H9 (cell line): ENCODE measurements around the gene PDIA2. TPM values are rescaled to one million over a fixed set of nuclear protein-coding genes. Genes with fewer than 3 reads are reported as not detected.
A peak's percentile ranks its signal among the peaks of the same experiment; 100 is the strongest.

Experiments
- DNase-seq: peaks from one replicate; pipeline ENCODE4 v3.0.0-alpha.2; 2017
- H2AFZ ChIP-seq: one replicate; pipeline ENCODE4 v1.6.1; 2013; ENCODE audit warnings: mild to moderate bottlenecking, low read length, control low read depth, moderate library complexity
- H2AK5ac ChIP-seq: 2 replicates; pipeline ENCODE4 v1.6.1; 2013; ENCODE audit warnings: low read length, control low read depth, mixed read lengths; ENCODE audit not compliant: insufficient read length
- H2BK120ac ChIP-seq: one replicate; pipeline ENCODE4 v1.6.1; 2013; ENCODE audit warnings: low read depth, mild to moderate bottlenecking, low read length, control low read depth, inconsistent platforms; ENCODE audit not compliant: poor library complexity, severe bottlenecking
- H2BK12ac ChIP-seq: 2 replicates; pipeline ENCODE4 v1.6.1; 2013; ENCODE audit warnings: low read length, control low read depth, mixed read lengths, low read depth; ENCODE audit not compliant: insufficient read length
- H2BK15ac ChIP-seq: 2 replicates; pipeline ENCODE4 v1.6.1; 2013; ENCODE audit warnings: low read depth, low read length, control low read depth
- H2BK20ac ChIP-seq: one replicate; pipeline ENCODE4 v1.6.1; 2013; ENCODE audit warnings: low read depth, mild to moderate bottlenecking, low read length, control low read depth, inconsistent platforms; ENCODE audit not compliant: poor library complexity, severe bottlenecking
- H2BK5ac ChIP-seq: 2 replicates; pipeline ENCODE4 v1.6.1; 2013; ENCODE audit warnings: low read length, control low read depth, mixed read lengths; ENCODE audit not compliant: insufficient read length
- H3K14ac ChIP-seq: 2 replicates; pipeline ENCODE4 v1.6.1; 2013; ENCODE audit warnings: low read length, control low read depth; ENCODE audit not compliant: insufficient read depth
- H3K18ac ChIP-seq: 2 replicates; pipeline ENCODE4 v1.6.1; 2013; ENCODE audit warnings: low read depth, mild to moderate bottlenecking, mixed read lengths, low read length, control low read depth; ENCODE audit not compliant: insufficient read length
- H3K23ac ChIP-seq: 2 replicates; pipeline ENCODE4 v1.6.1; 2013; ENCODE audit warnings: low read length, control low read depth, mixed read lengths, low read depth; ENCODE audit not compliant: insufficient read length
- H3K23me2 ChIP-seq: 2 replicates; pipeline ENCODE4 v1.6.1; 2013; ENCODE audit warnings: low read depth, mild to moderate bottlenecking, mixed read lengths, low read length, control low read depth; ENCODE audit not compliant: insufficient read length, poor library complexity, severe bottlenecking
- H3K27ac ChIP-seq: 2 replicates; pipeline ENCODE4 v1.5.1; 2013; ENCODE audit warnings: low read length, control low read depth, mixed read lengths, low read depth; ENCODE audit not compliant: insufficient read length
- H3K27me3 ChIP-seq: 2 replicates; pipeline ENCODE4 v1.6.1; 2013; ENCODE audit warnings: low read length, control low read depth, inconsistent platforms; ENCODE audit not compliant: insufficient read depth
- H3K4ac ChIP-seq: 2 replicates; pipeline ENCODE4 v1.6.1; 2013; ENCODE audit warnings: low read depth, mild to moderate bottlenecking, control low read depth, inconsistent platforms, low read length, moderate library complexity
- H3K4me1 ChIP-seq: 2 replicates; pipeline ENCODE4 v1.6.1; 2013; ENCODE audit warnings: low read length, control low read depth, inconsistent platforms; ENCODE audit not compliant: insufficient read depth
- H3K4me2 ChIP-seq: 2 replicates; pipeline ENCODE4 v1.6.1; 2013; ENCODE audit warnings: low read length, control low read depth, mixed read lengths; ENCODE audit not compliant: insufficient read length, insufficient read depth
- H3K56ac ChIP-seq: 2 replicates; pipeline ENCODE4 v1.6.1; 2013; ENCODE audit warnings: low read depth, mild to moderate bottlenecking, mixed read lengths, low read length, control low read depth; ENCODE audit not compliant: insufficient read length
- H3K79me1 ChIP-seq: 2 replicates; pipeline ENCODE4 v1.6.1; 2013; ENCODE audit warnings: low read depth, mild to moderate bottlenecking, moderate library complexity, low read length, control low read depth, inconsistent platforms; ENCODE audit not compliant: insufficient read depth, poor library complexity, severe bottlenecking
- H3K79me2 ChIP-seq: 2 replicates; pipeline ENCODE4 v1.6.1; 2013; ENCODE audit warnings: low read length, control low read depth, inconsistent platforms; ENCODE audit not compliant: insufficient read depth
- H3K9ac ChIP-seq: 2 replicates; pipeline ENCODE4 v1.6.1; 2013; ENCODE audit warnings: low read length, control low read depth, mixed read lengths; ENCODE audit not compliant: insufficient read length; ENCODE audit errors: extremely low read depth
- H3K9me3 ChIP-seq: one replicate; pipeline ENCODE4 v1.6.1; 2013; ENCODE audit warnings: low read depth, low read length, inconsistent platforms; ENCODE audit not compliant: control insufficient read depth
- H3T11ph ChIP-seq: one replicate; pipeline ENCODE4 v1.6.1; 2013; ENCODE audit warnings: mild to moderate bottlenecking, low read length, control low read depth, inconsistent platforms
- H4K20me1 ChIP-seq: one replicate; pipeline ENCODE4 v1.6.1; 2013; ENCODE audit not compliant: control insufficient read depth, insufficient read length, insufficient read depth
- H4K5ac ChIP-seq: 2 replicates; pipeline ENCODE4 v1.6.1; 2013; ENCODE audit warnings: low read depth, mild to moderate bottlenecking, mixed read lengths, low read length, control low read depth; ENCODE audit not compliant: insufficient read length
- H4K8ac ChIP-seq: replicated peaks from 2 replicates; pipeline ENCODE4 v1.6.1; 2013; ENCODE audit warnings: low read length, control low read depth, mixed read lengths, low read depth; ENCODE audit not compliant: insufficient read length
- H4K91ac ChIP-seq: 2 replicates; pipeline ENCODE4 v1.6.1; 2013; ENCODE audit warnings: low read depth, mild to moderate bottlenecking, moderate library complexity, mixed read lengths, low read length, control low read depth; ENCODE audit not compliant: insufficient read length
- H3K27ac Mint-ChIP-seq, 3 experiments: 2 replicates in 2 of 3; 3 replicates in 1 of 3; pipeline ENCODE4 v1.8.0; 2020 to 2021; ENCODE audit warnings: mixed read lengths in 3 of 3, mild to moderate bottlenecking in 1 of 3, moderate library complexity in 1 of 3
- H3K27me3 Mint-ChIP-seq: 2 replicates; pipeline ENCODE4 v1.8.0; 2021; ENCODE audit warnings: low read depth, mild to moderate bottlenecking, moderate library complexity, mixed read lengths
- H3K36me3 Mint-ChIP-seq, 3 experiments: 2 replicates in 2 of 3; 3 replicates in 1 of 3; pipeline ENCODE4 v1.8.0; 2020 to 2021; ENCODE audit warnings: low read depth in 3 of 3, mixed read lengths in 3 of 3; ENCODE audit not compliant: insufficient read depth in 1 of 3
- H3K4me1 Mint-ChIP-seq, 2 experiments: 2 replicates each; pipeline ENCODE4 v1.8.0; 2020; ENCODE audit warnings: mixed read lengths in 2 of 2
- H3K4me3 Mint-ChIP-seq, 2 experiments: 2 replicates in 1 of 2; 3 replicates in 1 of 2; pipeline ENCODE4 v1.8.0; 2020 to 2021; ENCODE audit warnings: mild to moderate bottlenecking in 2 of 2, mixed read lengths in 2 of 2, moderate library complexity in 1 of 2
- H3K9me3 Mint-ChIP-seq, 2 experiments: 2 replicates in 1 of 2; 3 replicates in 1 of 2; pipeline ENCODE4 v1.8.0; 2020; ENCODE audit warnings: mild to moderate bottlenecking in 2 of 2, mixed read lengths in 2 of 2, moderate library complexity in 1 of 2
- CTCF ChIP-seq: fragments of 200-600 bp; sonication (generic); conservative IDR thresholded peaks from 3 replicates; pipeline ENCODE4 v1.8.0; 2021; ENCODE audit warnings: antibody characterized with exemption, mild to moderate bottlenecking
- WGBS: extraction: QIAGEN DNeasy Blood & Tissue Kit; methylation state at CpG from one replicate; pipeline ENCODE4 v1.1.7; 2013; ENCODE audit warnings: missing lambda C conversion rate, low lambda C conversion rate, mixed read lengths; ENCODE audit not compliant: insufficient read length; ENCODE audit errors: extremely low coverage; 5-methylcytosine and 5-hydroxymethylcytosine counted together
- total RNA-seq: library from RNA; stranded (reverse); gene quantifications from 2 replicates; pipeline ENCODE4 v1.2.1, GENCODE V29; 2021

Gene PDIA2
- total RNA-seq, 1 experiment from 2014 or later = 1.4 TPM

DNA sequence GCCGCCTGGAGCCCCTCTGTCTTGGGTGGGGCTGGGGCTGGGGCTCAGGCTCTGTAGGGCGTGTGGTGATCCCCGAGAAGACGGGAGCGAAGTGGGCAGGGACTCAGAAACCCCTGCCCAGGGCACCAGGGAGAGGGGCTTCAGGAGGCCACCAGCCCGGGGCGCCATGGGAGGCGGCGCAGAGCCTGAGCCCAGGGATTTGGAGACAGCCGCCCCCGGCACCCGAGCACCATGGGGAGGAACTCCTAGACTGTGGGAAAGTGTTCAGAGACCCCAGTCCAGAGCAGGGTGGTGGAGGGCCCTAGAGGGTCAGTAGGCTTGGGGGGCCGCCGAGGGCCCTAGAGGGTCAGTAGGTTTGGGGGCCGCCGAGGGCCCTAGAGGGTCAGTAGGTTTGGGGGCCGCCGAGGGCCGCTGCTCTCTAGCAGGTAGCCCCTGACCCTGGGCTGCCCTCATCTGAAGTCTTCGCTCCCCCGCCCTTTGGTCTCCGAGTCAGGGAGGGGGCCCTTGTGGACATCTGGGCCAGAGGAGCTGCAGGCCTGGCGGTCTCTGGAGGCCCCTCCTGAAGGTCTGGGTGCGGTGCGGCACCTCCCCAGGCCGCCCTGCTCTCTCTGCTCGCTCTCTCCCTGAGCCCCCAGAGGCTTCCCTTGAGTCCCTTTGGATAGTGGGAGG is 1.8 kb upstream of the PDIA2 start:
- Histone ChIP-seq H3K9me3 (no peaks in the 10 kb centered on the region), H3T11ph (no peak overlapping the region), H3K4ac (no peak overlapping the region), H2AK5ac (no peak overlapping the region), H3K27ac (no peak overlapping the region), H3K79me2 (no peaks in the 10 kb centered on the region), H3K9ac (no peak overlapping the region), H3K4me2 (no peak overlapping the region), H4K20me1 (no peaks in the 10 kb centered on the region), H3K27me3 (peaks cover 3% of the 10 kb centered on the region; the same call in 1 of the 2 replicates), H3K23me2 (peaks cover 3% of the 10 kb centered on the region), H4K8ac (no peak overlapping the region), H3K14ac (no peak overlapping the region; the same call in 1 of the 2 replicates), H2BK15ac (no peak overlapping the region), H2BK12ac (no peak overlapping the region), H2BK120ac (no peak overlapping the region), H4K91ac (no peak overlapping the region), H2AFZ (no peak overlapping the region), H3K79me1 (no peaks in the 10 kb centered on the region), H4K5ac (no peak overlapping the region), H3K18ac (no peak overlapping the region), H3K56ac (no peak overlapping the region), H2BK20ac (no peak overlapping the region), H2BK5ac (no peak overlapping the region), H3K4me1 (no peaks in the 10 kb centered on the region), H3K23ac (no peak overlapping the region)
- H3K4me3 Mint-ChIP-seq = peak overlapping the region; percentile 58 to 78
- WGBS = no CpG with 5 or more reads among the region's 27 CpGs
- peaks cover 50% of the 10 kb centered on the region for H3K27me3 Mint-ChIP-seq
- H3K27ac Mint-ChIP-seq = no peak overlapping the region
- H3K4me1 Mint-ChIP-seq = no peaks in the 10 kb centered on the region
- no peak for DNase-seq
- TF ChIP-seq CTCF = no peak
- peaks cover 0 to 5% of the 10 kb centered on the region in 2 experiments; a peak in 1 of 5 replicates for H3K9me3 Mint-ChIP-seq
- peaks cover 0 to under 1% (median under 1%) of the 10 kb centered on the region in 3 experiments; a peak in 3 of 7 replicates for H3K36me3 Mint-ChIP-seq
